Endodermal cell (in vitro differentiated cells): ENCODE results near the gene JAK3. TPM values are rescaled to one million over a fixed set of nuclear protein-coding genes. Genes with fewer than 3 reads are reported as not detected.

Experiments
- DNase-seq: peaks from one replicate; pipeline ENCODE4 v3.0.0-alpha.2; 2017
- H3K27ac ChIP-seq: 2 replicates; pipeline ENCODE4 v1.5.1; 2013; ENCODE audit warnings: mild to moderate bottlenecking, low read depth, low read length, moderate library complexity
- H3K27me3 ChIP-seq: 2 replicates; pipeline ENCODE4 v1.6.1; 2013; ENCODE audit warnings: mild to moderate bottlenecking, low read length, moderate library complexity; ENCODE audit not compliant: insufficient read depth, control insufficient read depth, poor library complexity, severe bottlenecking
- H3K36me3 ChIP-seq: 2 replicates; pipeline ENCODE4 v1.7.0; 2013; ENCODE audit warnings: mild to moderate bottlenecking, low read length, moderate library complexity; ENCODE audit not compliant: control insufficient read depth, insufficient read depth
- H3K4me1 ChIP-seq: one replicate; pipeline ENCODE4 v1.7.0; 2013; ENCODE audit warnings: low read length; ENCODE audit not compliant: control insufficient read depth, insufficient read depth
- H3K4me3 ChIP-seq: 2 replicates; pipeline ENCODE4 v1.5.1; 2013; ENCODE audit warnings: mild to moderate bottlenecking, low read length, moderate library complexity
- H3K9ac ChIP-seq: 2 replicates; pipeline ENCODE4 v1.6.1; 2013; ENCODE audit warnings: mild to moderate bottlenecking, low read length, moderate library complexity; ENCODE audit not compliant: poor library complexity, severe bottlenecking; ENCODE audit errors: extremely low read depth
- H3K9me3 ChIP-seq: 2 replicates; pipeline ENCODE4 v1.6.1; 2013; ENCODE audit warnings: mild to moderate bottlenecking, low read length, moderate library complexity; ENCODE audit not compliant: control insufficient read depth
- H3K27ac Mint-ChIP-seq: 2 replicates; pipeline ENCODE4 v1.8.0; 2020; ENCODE audit warnings: mixed read lengths
- H3K27me3 Mint-ChIP-seq: 2 replicates; pipeline ENCODE4 v1.8.0; 2021; ENCODE audit warnings: mild to moderate bottlenecking, mixed read lengths; ENCODE audit not compliant: insufficient read depth
- H3K36me3 Mint-ChIP-seq: 2 replicates; pipeline ENCODE4 v1.8.0; 2020; ENCODE audit warnings: low read depth, mixed read lengths
- H3K4me1 Mint-ChIP-seq: 2 replicates; pipeline ENCODE4 v1.8.0; 2020; ENCODE audit warnings: mixed read lengths
- H3K4me3 Mint-ChIP-seq: 2 replicates; pipeline ENCODE4 v1.8.0; 2020; ENCODE audit warnings: mild to moderate bottlenecking, moderate library complexity, mixed read lengths
- H3K9me3 Mint-ChIP-seq: 2 replicates; pipeline ENCODE4 v1.8.0; 2020; ENCODE audit warnings: mild to moderate bottlenecking, mixed read lengths
- CTCF ChIP-seq: fragments of 200-600 bp; sonication (generic); conservative IDR thresholded peaks from 2 replicates; pipeline ENCODE4 v1.5.0; 2021; ENCODE audit warnings: antibody characterized with exemption, mild to moderate bottlenecking
- WGBS, 2 experiments: methylation state at CpG; one replicate each; pipeline versions ENCODE4 v1.1.5 to v1.1.7; 2013; ENCODE audit warnings: missing lambda C conversion rate in 2 of 2, mixed read lengths in 1 of 2; ENCODE audit not compliant: insufficient coverage in 1 of 2, insufficient read length in 1 of 2; 5-methylcytosine and 5-hydroxymethylcytosine counted together
- total RNA-seq, 2 donors: library from RNA; stranded (reverse); fragmentation: NEBNext Ultra II Directional in 1 of 2; extraction: Animal tissue kit (Norgen Biotek cat#: 25700) in 1 of 2; gene quantifications; 2 replicates in 1 of 2; 3 replicates in 1 of 2; pipeline ENCODE4 v1.2.1, GENCODE V29; 2021

Gene JAK3
- total RNA-seq, 2 donors from 2014 or later, result 2.8 to 3.2 TPM

GRCh38 chr19:17812099-17812498 is 35.7 kb downstream of the JAK3 start:
- WGBS, 2 experiments, result 78 to 87% methylated on average over 4 to 5 of the region's 5 CpGs
- Mint-ChIP-seq H3K27me3 (peaks cover 6% of the 10 kb centered on the region), H3K4me1 (no peaks in the 10 kb centered on the region), H3K27ac (no peak overlapping the region), H3K4me3 (no peak overlapping the region), H3K36me3 (no peaks in the 10 kb centered on the region), H3K9me3 (no peaks in the 10 kb centered on the region)
- Histone ChIP-seq H3K27me3 (no peaks in the 10 kb centered on the region), H3K9ac (no peak overlapping the region), H3K9me3 (no peaks in the 10 kb centered on the region), H3K36me3 (no peaks in the 10 kb centered on the region), H3K4me1 (no peaks in the 10 kb centered on the region), H3K27ac (no peak overlapping the region), H3K4me3 (no peak overlapping the region)
- no peak for TF ChIP-seq CTCF
- no peak for DNase-seq

- no peak overlapping the region for H3K27ac Mint-ChIP-seq
- no peak for DNase-seq
- no peaks in the 10 kb centered on the region for H3K9me3 ChIP-seq
- peaks cover 6% of the 10 kb centered on the region for H3K27me3 Mint-ChIP-seq
- no peak overlapping the region for H3K4me3 Mint-ChIP-seq
- no peak overlapping the region for H3K9ac ChIP-seq
- H3K36me3 ChIP-seq, result no peaks in the 10 kb centered on the region
- no peak for TF ChIP-seq CTCF
- H3K4me3 ChIP-seq, result no peak overlapping the region
- H3K9me3 Mint-ChIP-seq, result no peaks in the 10 kb centered on the region
- 90 to 93% methylated on average over 11 to 20 of the region's 20 CpGs for WGBS, 2 experiments
- H3K4me1 Mint-ChIP-seq, result no peaks in the 10 kb centered on the region
- H3K27ac ChIP-seq, result no peak overlapping the region
- no peaks in the 10 kb centered on the region for H3K4me1 ChIP-seq
- no peaks in the 10 kb centered on the region for H3K27me3 ChIP-seq
- H3K36me3 Mint-ChIP-seq, result no peaks in the 10 kb centered on the region
Observed at GRCh38 chr19:17811681-17812080, 36.1 kb downstream of the JAK3 start.

- no peak overlapping the region for H3K4me3 Mint-ChIP-seq
Observed at GRCh38 chr19:17811103-17811502, 36.7 kb downstream of the JAK3 start.

More at GRCh38 chr19:17811103-17811502, 36.7 kb downstream of the JAK3 start:
- H3K9me3 ChIP-seq, result no peaks in the 10 kb centered on the region
- no peaks in the 10 kb centered on the region for H3K36me3 Mint-ChIP-seq
- 73 to 88% methylated on average over 1 to 2 of the region's 2 CpGs for WGBS, 2 experiments
- no peak for TF ChIP-seq CTCF
- no peaks in the 10 kb centered on the region for H3K4me1 Mint-ChIP-seq
- H3K9ac ChIP-seq, result no peak overlapping the region
- no peaks in the 10 kb centered on the region for H3K9me3 Mint-ChIP-seq
- H3K27ac ChIP-seq, result no peak overlapping the region
- DNase-seq, result no peak
- H3K27ac Mint-ChIP-seq, result no peak overlapping the region
- H3K27me3 ChIP-seq, result no peaks in the 10 kb centered on the region
- peaks cover 6% of the 10 kb centered on the region for H3K27me3 Mint-ChIP-seq
- H3K36me3 ChIP-seq, result no peaks in the 10 kb centered on the region
- H3K4me1 ChIP-seq, result no peaks in the 10 kb centered on the region
- H3K4me3 ChIP-seq, result no peak overlapping the region
